Left lung (tissue), 10 donors: ENCODE data around the gene IMP4. TPM values are rescaled to one million over a fixed set of nuclear protein-coding genes. Genes with fewer than 3 reads are reported as not detected.

Experiments
- ATAC-seq: fragments of 200-7000 bp; cut with Tn5 transposase; one replicate; pipeline ENCODE4 v1.9.1; 2020; ENCODE audit warnings: moderate library complexity
- DNase-seq, 4 donors: peaks; one replicate each; pipeline ENCODE4 v3.0.0-alpha.2; 2013 to 2020
- H3K27ac ChIP-seq, 2 donors: fragments of 200-600 bp; sonication (generic) in 1 of 2; one replicate each; pipeline versions ENCODE4 v1.5.0 to v1.8.0; 2020 to 2021
- H3K27me3 ChIP-seq, 2 donors: fragments of 200-600 bp; sonication (generic) in 1 of 2; one replicate each; pipeline versions ENCODE4 v1.5.0 to v1.8.0; 2020 to 2021
- H3K36me3 ChIP-seq, 2 donors: fragments of 200-600 bp; sonication (generic) in 1 of 2; one replicate each; pipeline versions ENCODE4 v1.5.0 to v1.8.0; 2020 to 2021
- H3K4me1 ChIP-seq, 2 donors: fragments of 200-600 bp; one replicate each; pipeline ENCODE4 v1.8.0; 2021
- H3K4me3 ChIP-seq, 2 donors: fragments of 200-600 bp; sonication (generic) in 1 of 2; one replicate each; pipeline versions ENCODE4 v1.5.0 to v1.8.0; 2020 to 2021; ENCODE audit warnings: mild to moderate bottlenecking in 1 of 2
- H3K9me3 ChIP-seq, 2 donors: fragments of 200-600 bp; sonication (generic) in 1 of 2; one replicate each; pipeline versions ENCODE4 v1.5.0 to v1.8.0; 2020 to 2021
- CTCF ChIP-seq, 2 donors: fragments of 200-600 bp; sonication (generic) in 1 of 2; IDR thresholded peaks; one replicate each; pipeline versions ENCODE4 v1.5.0 to v1.8.0; 2021; ENCODE audit warnings: antibody characterized with exemption in 2 of 2
- intact Hi-C, 2 donors: fragments of 100-400 bp; cut with DNase I; formaldehyde crosslinking; loops; one replicate each; pipeline versions ENCODE4 v1.11.2 to v1.14.2; 2022
- polyA plus RNA-seq, 6 donors: library from polyadenylated mRNA; unstranded; fragments of 120-200 nt; gene quantifications; one replicate each; pipeline ENCODE4 v1.2.1, GENCODE V29; 2013; ENCODE audit not compliant: insufficient read length in 6 of 6
- total RNA-seq, 2 donors: library from RNA; stranded (reverse); fragmentation: NEBNext Ultra II Directional; extraction: Animal tissue kit (Norgen Biotek cat#: 25700); gene quantifications; one replicate each; pipeline ENCODE4 v1.2.1, GENCODE V29; 2021
- donor health status: DM: no; HTN: yes; CAD: no.
- donor health status: DM: no; HTN: no; CAD: no.

IMP4 gene
- total and polyA plus RNA-seq, 8 donors: 29.2 to 82.2 (median 34.3) TPM

- Histone ChIP-seq H3K9me3 (no peaks in the 10 kb centered on the region), H3K27me3 (no peaks in the 10 kb centered on the region), H3K4me1 (peaks cover 11 to 20% of the 10 kb centered on the region in 2 donors), H3K36me3 (peaks cover 0 to 16% of the 10 kb centered on the region in 2 donors), H3K27ac (no peak overlapping the region), H3K4me3 (no peak overlapping the region)
- ATAC-seq (no peak), DNase-seq (no peak)
- intact Hi-C loops: no loop called here
- no peak for TF ChIP-seq CTCF (IDR thresholded peaks at IDR 0.05)
These were observed 3.8 kb upstream of the IMP4 start for GRCh38 chr2:130338793-130339345.

- no peaks in the 10 kb centered on the region for H3K9me3 ChIP-seq
- no peak for TF ChIP-seq CTCF (IDR thresholded peaks at IDR 0.05)
- H3K4me3 ChIP-seq: no peak overlapping the region
- no peaks in the 10 kb centered on the region for H3K27me3 ChIP-seq
- H3K4me1 ChIP-seq: peaks cover 11 to 26% of the 10 kb centered on the region in 2 donors
- H3K27ac ChIP-seq: no peak overlapping the region
- intact Hi-C loops: no loop called here
- ATAC-seq (no peak), DNase-seq (no peak)
- H3K36me3 ChIP-seq: peaks cover 0 to 25% of the 10 kb centered on the region in 2 donors
These were observed 2.6 kb upstream of the IMP4 start for GRCh38 chr2:130339885-130340745.

- intact Hi-C loops: no loop called here
- H3K4me1 ChIP-seq: peaks cover 11 to 26% of the 10 kb centered on the region in 2 donors
- peak in 1 of 4 donors; percentile 13 for DNase-seq
These were observed 1.1 kb upstream of the IMP4 start for GRCh38 chr2:130341562-130342019.

GRCh38 chr2:130342020-130342532, 621 bp upstream of the IMP4 start:
- ATAC-seq: peak; percentile 91
- no peak for TF ChIP-seq CTCF (IDR thresholded peaks at IDR 0.05)
- H3K27ac ChIP-seq: peak overlapping the region; percentile 93 to 96
- intact Hi-C loops: no loop called here
- peak overlapping the region; percentile 81 to 91 for H3K4me3 ChIP-seq
- peaks cover 11 to 26% of the 10 kb centered on the region in 2 donors for H3K4me1 ChIP-seq
- H3K27me3 ChIP-seq: no peaks in the 10 kb centered on the region
- peak; percentile 91 to 94 (median 93) for DNase-seq
- H3K36me3 ChIP-seq: peaks cover 0 to 44% of the 10 kb centered on the region in 2 donors
- no peaks in the 10 kb centered on the region for H3K9me3 ChIP-seq

More at GRCh38 chr2:130341562-130342019, 1.1 kb upstream of the IMP4 start:
- TF ChIP-seq CTCF (IDR thresholded peaks at IDR 0.05): no peak
- Histone ChIP-seq H3K36me3 (peaks cover 0 to 39% of the 10 kb centered on the region in 2 donors), H3K4me3 (peak overlapping the region; percentile 81 to 91), H3K9me3 (no peaks in the 10 kb centered on the region), H3K27me3 (no peaks in the 10 kb centered on the region), H3K27ac (peak overlapping the region; percentile 93 to 96)
- ATAC-seq: peak; percentile 5

GRCh38 chr2:130344578-130344977, 1.9 kb downstream of the IMP4 start:
- H3K36me3 ChIP-seq: peaks cover 0 to 49% of the 10 kb centered on the region in 2 donors
- peaks cover 11 to 26% of the 10 kb centered on the region in 2 donors for H3K4me1 ChIP-seq
- H3K27ac ChIP-seq: no peak overlapping the region
- no peaks in the 10 kb centered on the region for H3K9me3 ChIP-seq
- intact Hi-C loops: no loop called here
- no peak overlapping the region for H3K4me3 ChIP-seq
- DNase-seq: no peak
- H3K27me3 ChIP-seq: no peaks in the 10 kb centered on the region
- TF ChIP-seq CTCF (IDR thresholded peaks at IDR 0.05): no peak
- no peak for ATAC-seq
